Mesothelial cell of epicardium (in vitro differentiated cells): ENCODE data around the gene AGO3. TPM values are rescaled to one million over a fixed set of nuclear protein-coding genes. Genes with fewer than 3 reads are reported as not detected.

Experiments used
- DNase-seq, 2 experiments: peaks; one replicate each; pipeline ENCODE4 v3.0.0; 2021; ENCODE audit warnings: low spot score in 2 of 2; ENCODE audit not compliant: unreplicated experiment in 2 of 2
- H3K27ac Mint-ChIP-seq: 2 replicates; pipeline ENCODE4 v1.8.0; 2021; ENCODE audit warnings: mixed read lengths
- H3K27me3 Mint-ChIP-seq: 2 replicates; pipeline ENCODE4 v1.8.0; 2021; ENCODE audit warnings: low read depth, mixed read lengths
- H3K36me3 Mint-ChIP-seq: 2 replicates; pipeline ENCODE4 v1.8.0; 2021; ENCODE audit warnings: mixed read lengths
- H3K4me1 Mint-ChIP-seq: 2 replicates; pipeline ENCODE4 v1.8.0; 2021; ENCODE audit warnings: mixed read lengths
- H3K4me3 Mint-ChIP-seq: 2 replicates; pipeline ENCODE4 v1.8.0; 2021; ENCODE audit warnings: mild to moderate bottlenecking, moderate library complexity, mixed read lengths
- H3K9me3 Mint-ChIP-seq: 2 replicates; pipeline ENCODE4 v1.8.0; 2021; ENCODE audit warnings: mixed read lengths
- CTCF ChIP-seq: fragments of 200-600 bp; sonication (generic); IDR thresholded peaks from one replicate; pipeline ENCODE4 v1.5.0; 2021; ENCODE audit warnings: antibody characterized with exemption; ENCODE audit not compliant: unreplicated experiment
- total RNA-seq: library from RNA; stranded (reverse); gene quantifications from 3 replicates; pipeline ENCODE4 v1.2.1, GENCODE V29; 2021

Gene AGO3
- total RNA-seq, 1 donor from 2014 or later, result 52.2 TPM

- H3K27ac Mint-ChIP-seq, result no peak overlapping the region
- H3K4me1 Mint-ChIP-seq, result peaks cover 14% of the 10 kb centered on the region
- DNase-seq, result no peak
- H3K36me3 Mint-ChIP-seq, result peaks cover 5% of the 10 kb centered on the region
- no peaks in the 10 kb centered on the region for H3K9me3 Mint-ChIP-seq
- no peaks in the 10 kb centered on the region for H3K27me3 Mint-ChIP-seq
- no peak overlapping the region for H3K4me3 Mint-ChIP-seq
- no peak for TF ChIP-seq CTCF
These were observed 161.4 kb downstream of the AGO3 start for GRCh38 chr1:36092166-36092797.

GRCh38 chr1:36092798-36093185, 161.9 kb downstream of the AGO3 start:
- H3K9me3 Mint-ChIP-seq, result no peaks in the 10 kb centered on the region

GRCh38 chr1:36093226-36093625, 162.3 kb downstream of the AGO3 start:
- H3K4me3 Mint-ChIP-seq, result no peak overlapping the region
- H3K36me3 Mint-ChIP-seq, result peaks cover 5% of the 10 kb centered on the region
- no peak for DNase-seq
- peaks cover 14% of the 10 kb centered on the region for H3K4me1 Mint-ChIP-seq
- TF ChIP-seq CTCF, result no peak
- H3K27me3 Mint-ChIP-seq, result no peaks in the 10 kb centered on the region
- no peaks in the 10 kb centered on the region for H3K9me3 Mint-ChIP-seq
- no peak overlapping the region for H3K27ac Mint-ChIP-seq

More at GRCh38 chr1:36092798-36093185, 161.9 kb downstream of the AGO3 start:
- no peak for DNase-seq
- peaks cover 14% of the 10 kb centered on the region for H3K4me1 Mint-ChIP-seq
- H3K27me3 Mint-ChIP-seq, result no peaks in the 10 kb centered on the region
- H3K4me3 Mint-ChIP-seq, result no peak overlapping the region
- TF ChIP-seq CTCF, result no peak
- peaks cover 5% of the 10 kb centered on the region for H3K36me3 Mint-ChIP-seq
- H3K27ac Mint-ChIP-seq, result no peak overlapping the region

GRCh38 chr1:36093929-36094328, 163.0 kb downstream of the AGO3 start:
- Mint-ChIP-seq H3K36me3 (peaks cover 5% of the 10 kb centered on the region), H3K4me1 (peaks cover 14% of the 10 kb centered on the region), H3K4me3 (no peak overlapping the region), H3K27ac (no peak overlapping the region), H3K27me3 (no peaks in the 10 kb centered on the region), H3K9me3 (no peaks in the 10 kb centered on the region)
- no peak for DNase-seq
- TF ChIP-seq CTCF, result no peak

GRCh38 chr1:36094621-36095061, 163.7 kb downstream of the AGO3 start:
- no peaks in the 10 kb centered on the region for H3K9me3 Mint-ChIP-seq
- no peak overlapping the region for H3K27ac Mint-ChIP-seq
- no peak for TF ChIP-seq CTCF

More at GRCh38 chr1:36094621-36095061, 163.7 kb downstream of the AGO3 start:
- DNase-seq, result no peak
- H3K4me3 Mint-ChIP-seq, result no peak overlapping the region
- peaks cover 5% of the 10 kb centered on the region for H3K36me3 Mint-ChIP-seq
- H3K27me3 Mint-ChIP-seq, result no peaks in the 10 kb centered on the region
- H3K4me1 Mint-ChIP-seq, result peaks cover 10% of the 10 kb centered on the region
